HEK293 (cell line): ENCODE results near the gene HDLBP.

ENCODE experiments used
- CTCF ChIA-PET: fragments of 350-600 bp; formaldehyde crosslinking; extraction: SDS; loops from one replicate; lab custom pipeline; 2021; ENCODE audit warnings: antibody characterized with exemption; lab: Yijun Ruan, JAX
- POLR2A ChIA-PET: fragments of 300-600 bp; formaldehyde crosslinking; extraction: SDS; loops from one replicate; lab custom pipeline; 2020; ENCODE audit warnings: antibody characterized with exemption, inconsistent platforms; lab: Yijun Ruan, JAX
- H3K27ac ChIP-seq: fragments of 200-500 bp; sonication (Bioruptor generic); 2 replicates; pipeline ENCODE4 v1.5.1; 2014; ENCODE audit warnings: low read depth, low read length, control low read depth, inconsistent platforms; ENCODE audit errors: extremely low read depth
- H3K36me3 ChIP-seq, 2 experiments: fragments of 200-500 bp in 1 of 2; sonication (Bioruptor generic) in 1 of 2; 1 replicate in 1 of 2; 2 replicates in 1 of 2; pipeline ENCODE4 v1.5.1; 2014 to 2017; ENCODE audit warnings: inconsistent platforms in 2 of 2, low read length in 2 of 2; ENCODE audit not compliant: control insufficient read depth in 2 of 2, insufficient read depth in 1 of 2
- H3K4me1 ChIP-seq: fragments of 200-500 bp; sonication (Bioruptor generic); 2 replicates; pipeline ENCODE4 v1.5.1; 2014; ENCODE audit warnings: mild to moderate bottlenecking, low read length, inconsistent platforms; ENCODE audit not compliant: control insufficient read depth, insufficient read depth
- H3K4me3 ChIP-seq: 2 replicates; pipeline ENCODE4 v1.5.1; 2011; ENCODE audit warnings: low read depth, mild to moderate bottlenecking, control low read depth, low read length, moderate library complexity
- H3K9me3 ChIP-seq: fragments of 200-500 bp; sonication (Bioruptor generic); 2 replicates; pipeline ENCODE4 v1.5.1; 2014; ENCODE audit warnings: low read depth, low read length, inconsistent platforms; ENCODE audit not compliant: control insufficient read depth, insufficient read depth
- CTCF ChIP-seq: fragments of 450-650 bp; formaldehyde crosslinking; IDR thresholded peaks from 2 replicates; pipeline ENCODE4 v1.5.1; 2016; ENCODE audit warnings: missing biosample characterization, missing genetic modification characterization
- EGR2 ChIP-seq: fragments of 450-650 bp; formaldehyde crosslinking; IDR thresholded peaks from 2 replicates; pipeline ENCODE4 v1.5.1; 2016; ENCODE audit warnings: low read depth, missing biosample characterization, missing genetic modification characterization
- MZF1 ChIP-seq: fragments of 450-650 bp; formaldehyde crosslinking; IDR thresholded peaks from 2 replicates; pipeline ENCODE4 v1.5.1; 2017; ENCODE audit warnings: missing biosample characterization, missing genetic modification characterization, borderline replicate concordance
- PRDM1 ChIP-seq: fragments of 450-650 bp; formaldehyde crosslinking; IDR thresholded peaks from 2 replicates; pipeline ENCODE4; 2016; ENCODE audit warnings: missing biosample characterization, missing genetic modification characterization
- TRIM28 ChIP-seq: IDR thresholded peaks from 2 replicates; pipeline ENCODE4 v1.6.1; 2011; ENCODE audit warnings: low read length, control low read depth, borderline replicate concordance
- YY2 ChIP-seq: fragments of 450-650 bp; formaldehyde crosslinking; IDR thresholded peaks from 2 replicates; pipeline ENCODE4 v1.5.1; 2016; ENCODE audit warnings: missing biosample characterization, missing genetic modification characterization
- ZBTB17 ChIP-seq: fragments of 450-650 bp; formaldehyde crosslinking; IDR thresholded peaks from 2 replicates; pipeline ENCODE4 v1.5.1; 2016; ENCODE audit warnings: missing biosample characterization, missing genetic modification characterization
- ZBTB6 ChIP-seq: fragments of 450-650 bp; formaldehyde crosslinking; IDR thresholded peaks from 2 replicates; pipeline ENCODE4 v1.5.1; 2017; ENCODE audit warnings: missing biosample characterization, missing genetic modification characterization
- ZBTB8A ChIP-seq: fragments of 450-650 bp; formaldehyde crosslinking; IDR thresholded peaks from 2 replicates; pipeline ENCODE4 v1.5.1; 2016; ENCODE audit warnings: missing biosample characterization, missing genetic modification characterization
- ZFP37 ChIP-seq: fragments of 450-650 bp; formaldehyde crosslinking; IDR thresholded peaks from 2 replicates; pipeline ENCODE4 v1.5.1; 2016; ENCODE audit warnings: missing biosample characterization, missing genetic modification characterization
- ZNF133 ChIP-seq: fragments of 450-650 bp; formaldehyde crosslinking; IDR thresholded peaks from 2 replicates; pipeline ENCODE4 v1.5.1; 2016; ENCODE audit warnings: missing biosample characterization, missing genetic modification characterization
- ZNF223 ChIP-seq: fragments of 450-650 bp; formaldehyde crosslinking; IDR thresholded peaks from 2 replicates; pipeline ENCODE4 v1.5.1; 2016; ENCODE audit warnings: missing biosample characterization, missing genetic modification characterization
- ZNF501 ChIP-seq: fragments of 450-650 bp; formaldehyde crosslinking; IDR thresholded peaks from 2 replicates; pipeline ENCODE4 v1.5.1; 2016; ENCODE audit warnings: missing biosample characterization, missing genetic modification characterization
- ZNF510 ChIP-seq: fragments of 450-650 bp; formaldehyde crosslinking; IDR thresholded peaks from 2 replicates; pipeline ENCODE4 v1.5.1; 2018; ENCODE audit warnings: mild to moderate bottlenecking, missing genetic modification characterization, missing biosample characterization; ENCODE audit not compliant: insufficient replicate concordance
- ZNF530 ChIP-seq: fragments of 450-650 bp; formaldehyde crosslinking; IDR thresholded peaks from 2 replicates; pipeline ENCODE4 v1.5.1; 2016; ENCODE audit warnings: low read depth, missing biosample characterization, missing genetic modification characterization
- ZNF639 ChIP-seq: fragments of 450-650 bp; formaldehyde crosslinking; IDR thresholded peaks from 2 replicates; pipeline ENCODE4 v1.5.1; 2016; ENCODE audit warnings: missing biosample characterization, missing genetic modification characterization
- ZNF654 ChIP-seq: fragments of 450-650 bp; formaldehyde crosslinking; IDR thresholded peaks from 2 replicates; pipeline ENCODE4 v1.5.1; 2016; ENCODE audit warnings: low read depth, missing biosample characterization, missing genetic modification characterization
- ZNF692 ChIP-seq: fragments of 450-650 bp; formaldehyde crosslinking; IDR thresholded peaks from 2 replicates; pipeline ENCODE4 v1.5.1; 2016; ENCODE audit warnings: missing biosample characterization, missing genetic modification characterization
- ZNF707 ChIP-seq: fragments of 450-650 bp; formaldehyde crosslinking; IDR thresholded peaks from 2 replicates; pipeline ENCODE4 v1.5.1; 2016; ENCODE audit warnings: missing biosample characterization, missing genetic modification characterization

HDLBP gene

GRCh38 chr2:241291153-241291552 lies 24.3 kb downstream of the HDLBP start:
- Histone ChIP-seq H3K9me3 (no peaks in the 10 kb centered on the region), H3K4me3 (no peak overlapping the region), H3K4me1 (peaks cover 4% of the 10 kb centered on the region; the same call in 1 of the 2 replicates), H3K27ac (no peak overlapping the region), H3K36me3 (no peaks in the 10 kb centered on the region; a peak in 1 of 3 replicates)
- CTCF ChIA-PET: interaction anchor here (0.6 to 0.7 kb wide), 3 partner anchors 10 to 27 kb away, joined by 3 to 4 read pairs (median 3); partner anchors contain the start of genes HDLBP and SEPTIN2
- POLR2A ChIA-PET: interaction anchor here (0.6 to 2.6 kb wide), 2 partner anchors 23 to 236 kb away, joined by 3 to 12 read pairs; partner anchors contain the start of gene HDLBP
- TF ChIP-seq ZNF133 (no peak), ZNF510 (tag by site-specific recombination) (no peak), YY2 (tag by site-specific recombination) (no peak), EGR2 (no peak), ZNF223 (tag by site-specific recombination) (no peak), ZFP37 (tag by site-specific recombination) (no peak), ZNF707 (tag by site-specific recombination) (no peak), ZNF530 (tag by site-specific recombination) (no peak), MZF1 (tag by site-specific recombination) (no peak), PRDM1 (tag by site-specific recombination) (no peak), ZBTB6 (tag by site-specific recombination) (no peak), ZNF639 (tag by site-specific recombination) (no peak), TRIM28 (no peak), ZNF501 (tag by site-specific recombination) (no peak)

- H3K9me3 ChIP-seq: no peaks in the 10 kb centered on the region
- H3K4me1 ChIP-seq: peaks cover 4% of the 10 kb centered on the region; the same call in 1 of the 2 replicates
- TF ChIP-seq ZBTB17 (tag by site-specific recombination) (peak; percentile 31; the same call in 1 of the 2 replicates), ZNF692 (no peak), ZNF654 (tag by site-specific recombination) (0 out of 2 replicates have a peak, but pooled peaks have one; percentile 12), CTCF (peak; percentile 52; the same call in 1 of the 2 replicates), ZBTB8A (tag by site-specific recombination) (no peak)
- ChIA-PET CTCF (interaction anchor here (0.6 to 1.1 kb wide), 7 partner anchors 11 to 334 kb away, joined by 3 to 5 read pairs (median 3); partner anchors contain the start of gene PASK), POLR2A (interaction anchor here (2.6 kb wide), 1 partner anchor 25 kb away, joined by 12 read pairs; the partner anchor contains the start of gene HDLBP)
- H3K27ac ChIP-seq: no peak overlapping the region
- peaks cover 0 to 4% of the 10 kb centered on the region in 2 experiments; a peak in 2 of 3 replicates for H3K36me3 ChIP-seq
- H3K4me3 ChIP-seq: no peak overlapping the region
Observed at GRCh38 chr2:241289597-241289996, 25.9 kb downstream of the HDLBP start.
